ENCODE results near the gene TAAR8.

TAAR8 gene

GRCh38 chr6:132590362-132590761 is 37.9 kb downstream of the TAAR8 start:
- H3K4me2 ChIP-seq (ENCODE audit: low read depth, low read length), result no peak overlapping the region
- DNase-seq, result no peak
- H2AFZ ChIP-seq (ENCODE audit: low read length), result no peak overlapping the region
- H3K36me3 ChIP-seq (replicated peaks; ENCODE audit: insufficient read depth, low read length), result no peaks in the 10 kb centered on the region
- H3K4me1 ChIP-seq (ENCODE audit: low read length), result no peaks in the 10 kb centered on the region
- H4K20me1 ChIP-seq (ENCODE audit: insufficient read depth, low read length), result no peaks in the 10 kb centered on the region
- no peak overlapping the region for H3K4me3 ChIP-seq (ENCODE audit: low read length)
- H3K9ac ChIP-seq (ENCODE audit: low read length), result no peak overlapping the region
- H3F3A ChIP-seq (ENCODE audit: insufficient read depth, low read length), result no peaks in the 10 kb centered on the region
- H3K27me3 ChIP-seq (replicated peaks; ENCODE audit: insufficient read depth, low read length), result no peaks in the 10 kb centered on the region
- H3K9me2 ChIP-seq (replicated peaks; ENCODE audit: insufficient read depth, low read length), result no peaks in the 10 kb centered on the region
- TF ChIP-seq EZH2phosphoT487 (IDR thresholded peaks at IDR 0.05; ENCODE audit: low read length), result no peak
- no peak for TF ChIP-seq EZH2 (optimal IDR thresholded peaks at IDR 0.05; ENCODE audit: low read depth, low read length)
- TF ChIP-seq, protein P1, sequence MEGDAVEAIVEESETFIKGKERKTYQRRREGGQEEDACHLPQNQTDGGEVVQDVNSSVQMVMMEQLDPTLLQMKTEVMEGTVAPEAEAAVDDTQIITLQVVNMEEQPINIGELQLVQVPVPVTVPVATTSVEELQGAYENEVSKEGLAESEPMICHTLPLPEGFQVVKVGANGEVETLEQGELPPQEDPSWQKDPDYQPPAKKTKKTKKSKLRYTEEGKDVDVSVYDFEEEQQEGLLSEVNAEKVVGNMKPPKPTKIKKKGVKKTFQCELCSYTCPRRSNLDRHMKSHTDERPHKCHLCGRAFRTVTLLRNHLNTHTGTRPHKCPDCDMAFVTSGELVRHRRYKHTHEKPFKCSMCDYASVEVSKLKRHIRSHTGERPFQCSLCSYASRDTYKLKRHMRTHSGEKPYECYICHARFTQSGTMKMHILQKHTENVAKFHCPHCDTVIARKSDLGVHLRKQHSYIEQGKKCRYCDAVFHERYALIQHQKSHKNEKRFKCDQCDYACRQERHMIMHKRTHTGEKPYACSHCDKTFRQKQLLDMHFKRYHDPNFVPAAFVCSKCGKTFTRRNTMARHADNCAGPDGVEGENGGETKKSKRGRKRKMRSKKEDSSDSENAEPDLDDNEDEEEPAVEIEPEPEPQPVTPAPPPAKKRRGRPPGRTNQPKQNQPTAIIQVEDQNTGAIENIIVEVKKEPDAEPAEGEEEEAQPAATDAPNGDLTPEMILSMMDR (IDR thresholded peaks at IDR 0.05; ENCODE audit: low read length), result no peak
- H3K27ac ChIP-seq (ENCODE audit: low read length), result no peak overlapping the region
- no peaks in the 10 kb centered on the region for H3K9me3 ChIP-seq (replicated peaks; ENCODE audit: insufficient read depth, low read length)
- no peaks in the 10 kb centered on the region for H3K79me2 ChIP-seq (ENCODE audit: low read length)

DNA sequence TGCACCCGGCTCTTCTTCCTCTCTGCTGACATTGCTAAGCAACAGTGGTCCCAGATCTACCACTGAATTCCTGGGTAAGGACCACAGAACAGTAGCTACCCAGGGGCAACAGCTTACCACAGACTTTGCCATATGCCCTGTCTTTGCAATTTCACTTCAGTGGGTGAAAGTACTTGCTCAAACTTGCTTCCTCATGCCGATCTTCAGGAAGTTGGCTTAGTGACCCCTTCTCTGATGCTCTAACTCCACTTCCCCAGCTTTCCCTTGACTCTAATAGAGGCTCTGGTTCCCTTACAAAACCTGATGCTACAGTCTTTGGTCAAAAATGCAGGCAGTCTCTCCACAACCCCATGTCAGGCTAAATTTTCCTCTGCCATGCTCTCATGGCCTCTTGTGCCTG is 40.4 kb downstream of the TAAR8 start:
- no peak for DNase-seq
- no peak overlapping the region for H3K4me2 ChIP-seq (ENCODE audit: low read depth, low read length)
- H3F3A ChIP-seq (ENCODE audit: insufficient read depth, low read length), result no peaks in the 10 kb centered on the region
- H3K79me2 ChIP-seq (ENCODE audit: low read length), result no peaks in the 10 kb centered on the region
- no peaks in the 10 kb centered on the region for H3K9me2 ChIP-seq (replicated peaks; ENCODE audit: insufficient read depth, low read length)
- TF ChIP-seq, protein P1 (IDR thresholded peaks at IDR 0.05; ENCODE audit: low read length), result no peak
- TF ChIP-seq EZH2phosphoT487 (IDR thresholded peaks at IDR 0.05; ENCODE audit: low read length) (no peak), EZH2 (optimal IDR thresholded peaks at IDR 0.05; ENCODE audit: low read depth, low read length) (no peak)
- H2AFZ ChIP-seq (ENCODE audit: low read length), result no peak overlapping the region
- H4K20me1 ChIP-seq (ENCODE audit: insufficient read depth, low read length), result no peaks in the 10 kb centered on the region
- no peak overlapping the region for H3K9ac ChIP-seq (ENCODE audit: low read length)
- no peaks in the 10 kb centered on the region for H3K9me3 ChIP-seq (replicated peaks; ENCODE audit: insufficient read depth, low read length)
- H3K36me3 ChIP-seq (replicated peaks; ENCODE audit: insufficient read depth, low read length), result no peaks in the 10 kb centered on the region
- H3K27me3 ChIP-seq (replicated peaks; ENCODE audit: insufficient read depth, low read length), result no peaks in the 10 kb centered on the region
- H3K4me3 ChIP-seq (ENCODE audit: low read length), result no peak overlapping the region
- no peak overlapping the region for H3K27ac ChIP-seq (ENCODE audit: low read length)
- H3K4me1 ChIP-seq (ENCODE audit: low read length), result no peaks in the 10 kb centered on the region

DNA sequence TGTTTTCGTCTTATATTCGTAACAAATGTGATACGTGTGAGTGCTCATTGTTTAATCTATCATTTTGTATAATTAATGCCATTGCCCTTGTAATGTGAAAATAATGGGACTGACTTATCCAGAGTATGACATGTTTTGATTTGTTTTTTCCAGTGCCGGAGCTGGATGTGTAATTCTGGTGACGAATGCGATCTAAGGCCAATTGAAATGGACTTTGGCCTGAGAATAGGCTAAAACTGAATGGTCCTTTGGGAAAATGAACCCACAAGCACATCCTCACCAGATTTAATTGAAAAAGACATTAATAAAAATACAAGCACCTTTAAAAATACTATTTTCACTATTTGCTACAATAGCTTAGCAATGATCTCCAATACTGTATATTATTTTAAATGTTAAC is 43.7 kb downstream of the TAAR8 start:
- TF ChIP-seq, protein P1 (IDR thresholded peaks at IDR 0.05; ENCODE audit: low read length), result no peak
- no peak for TF ChIP-seq EZH2phosphoT487 (IDR thresholded peaks at IDR 0.05; ENCODE audit: low read length)
- no peak for TF ChIP-seq EZH2 (optimal IDR thresholded peaks at IDR 0.05; ENCODE audit: low read depth, low read length)

More for the DNA sequence above, 43.7 kb downstream of the TAAR8 start:
- no peaks in the 10 kb centered on the region for H3K4me1 ChIP-seq (ENCODE audit: low read length)
- H4K20me1 ChIP-seq (ENCODE audit: insufficient read depth, low read length), result no peaks in the 10 kb centered on the region
- no peaks in the 10 kb centered on the region for H3K9me2 ChIP-seq (replicated peaks; ENCODE audit: insufficient read depth, low read length)
- H3F3A ChIP-seq (ENCODE audit: insufficient read depth, low read length), result no peaks in the 10 kb centered on the region
- H3K4me2 ChIP-seq (ENCODE audit: low read depth, low read length), result no peak overlapping the region
- no peak overlapping the region for H3K4me3 ChIP-seq (ENCODE audit: low read length)
- no peak overlapping the region for H3K9ac ChIP-seq (ENCODE audit: low read length)
- no peaks in the 10 kb centered on the region for H3K36me3 ChIP-seq (replicated peaks; ENCODE audit: insufficient read depth, low read length)
- H3K27ac ChIP-seq (ENCODE audit: low read length), result no peak overlapping the region
- H3K27me3 ChIP-seq (replicated peaks; ENCODE audit: insufficient read depth, low read length), result no peaks in the 10 kb centered on the region
- no peak overlapping the region for H2AFZ ChIP-seq (ENCODE audit: low read length)
- no peaks in the 10 kb centered on the region for H3K9me3 ChIP-seq (replicated peaks; ENCODE audit: insufficient read depth, low read length)
- H3K79me2 ChIP-seq (ENCODE audit: low read length), result no peaks in the 10 kb centered on the region
- no peak for DNase-seq

Data from MM.1S (cell line).